Endodermal cell (in vitro differentiated cells): ENCODE results near the gene BET1. TPM values are rescaled to one million over a fixed set of nuclear protein-coding genes. Genes with fewer than 3 reads are reported as not detected.

Experiments used
- DNase-seq: peaks from one replicate; pipeline ENCODE4 v3.0.0-alpha.2; 2017
- H3K27ac ChIP-seq: 2 replicates; pipeline ENCODE4 v1.5.1; 2013; ENCODE audit warnings: mild to moderate bottlenecking, low read depth, low read length, moderate library complexity
- H3K27me3 ChIP-seq: 2 replicates; pipeline ENCODE4 v1.6.1; 2013; ENCODE audit warnings: mild to moderate bottlenecking, low read length, moderate library complexity; ENCODE audit not compliant: insufficient read depth, control insufficient read depth, poor library complexity, severe bottlenecking
- H3K36me3 ChIP-seq: 2 replicates; pipeline ENCODE4 v1.7.0; 2013; ENCODE audit warnings: mild to moderate bottlenecking, low read length, moderate library complexity; ENCODE audit not compliant: control insufficient read depth, insufficient read depth
- H3K4me1 ChIP-seq: one replicate; pipeline ENCODE4 v1.7.0; 2013; ENCODE audit warnings: low read length; ENCODE audit not compliant: control insufficient read depth, insufficient read depth
- H3K4me3 ChIP-seq: 2 replicates; pipeline ENCODE4 v1.5.1; 2013; ENCODE audit warnings: mild to moderate bottlenecking, low read length, moderate library complexity
- H3K9ac ChIP-seq: 2 replicates; pipeline ENCODE4 v1.6.1; 2013; ENCODE audit warnings: mild to moderate bottlenecking, low read length, moderate library complexity; ENCODE audit not compliant: poor library complexity, severe bottlenecking; ENCODE audit errors: extremely low read depth
- H3K9me3 ChIP-seq: 2 replicates; pipeline ENCODE4 v1.6.1; 2013; ENCODE audit warnings: mild to moderate bottlenecking, low read length, moderate library complexity; ENCODE audit not compliant: control insufficient read depth
- H3K27ac Mint-ChIP-seq: 2 replicates; pipeline ENCODE4 v1.8.0; 2020; ENCODE audit warnings: mixed read lengths
- H3K27me3 Mint-ChIP-seq: 2 replicates; pipeline ENCODE4 v1.8.0; 2021; ENCODE audit warnings: mild to moderate bottlenecking, mixed read lengths; ENCODE audit not compliant: insufficient read depth
- H3K36me3 Mint-ChIP-seq: 2 replicates; pipeline ENCODE4 v1.8.0; 2020; ENCODE audit warnings: low read depth, mixed read lengths
- H3K4me1 Mint-ChIP-seq: 2 replicates; pipeline ENCODE4 v1.8.0; 2020; ENCODE audit warnings: mixed read lengths
- H3K4me3 Mint-ChIP-seq: 2 replicates; pipeline ENCODE4 v1.8.0; 2020; ENCODE audit warnings: mild to moderate bottlenecking, moderate library complexity, mixed read lengths
- H3K9me3 Mint-ChIP-seq: 2 replicates; pipeline ENCODE4 v1.8.0; 2020; ENCODE audit warnings: mild to moderate bottlenecking, mixed read lengths
- CTCF ChIP-seq: fragments of 200-600 bp; sonication (generic); conservative IDR thresholded peaks from 2 replicates; pipeline ENCODE4 v1.5.0; 2021; ENCODE audit warnings: antibody characterized with exemption, mild to moderate bottlenecking
- WGBS, 2 experiments: methylation state at CpG; one replicate each; pipeline versions ENCODE4 v1.1.5 to v1.1.7; 2013; ENCODE audit warnings: missing lambda C conversion rate in 2 of 2, mixed read lengths in 1 of 2; ENCODE audit not compliant: insufficient coverage in 1 of 2, insufficient read length in 1 of 2; 5-methylcytosine and 5-hydroxymethylcytosine counted together
- total RNA-seq, 2 donors: library from RNA; stranded (reverse); fragmentation: NEBNext Ultra II Directional in 1 of 2; extraction: Animal tissue kit (Norgen Biotek cat#: 25700) in 1 of 2; gene quantifications; 2 replicates in 1 of 2; 3 replicates in 1 of 2; pipeline ENCODE4 v1.2.1, GENCODE V29; 2021

BET1 gene
- total RNA-seq, 2 donors from 2014 or later: 27.6 to 36.3 TPM

GRCh38 chr7:93958651-93959050, 45.5 kb downstream of the BET1 start:
- no peaks in the 10 kb centered on the region for H3K4me1 Mint-ChIP-seq
- no peaks in the 10 kb centered on the region for H3K36me3 Mint-ChIP-seq
- no peaks in the 10 kb centered on the region for H3K9me3 Mint-ChIP-seq
- Histone ChIP-seq H3K36me3 (no peaks in the 10 kb centered on the region), H3K4me3 (no peak overlapping the region), H3K9ac (no peak overlapping the region), H3K4me1 (no peaks in the 10 kb centered on the region), H3K27me3 (no peaks in the 10 kb centered on the region), H3K9me3 (no peaks in the 10 kb centered on the region), H3K27ac (no peak overlapping the region)
- no peak for DNase-seq
- H3K27ac Mint-ChIP-seq: no peak overlapping the region
- H3K4me3 Mint-ChIP-seq: no peak overlapping the region
- no peaks in the 10 kb centered on the region for H3K27me3 Mint-ChIP-seq
- WGBS, 2 experiments: 97 to 100% methylated on average over 2 to 3 of the region's 3 CpGs
- no peak for TF ChIP-seq CTCF

- no peak for TF ChIP-seq CTCF
- Mint-ChIP-seq H3K9me3 (no peaks in the 10 kb centered on the region), H3K27me3 (no peaks in the 10 kb centered on the region), H3K4me3 (no peak overlapping the region), H3K27ac (no peak overlapping the region), H3K4me1 (no peaks in the 10 kb centered on the region), H3K36me3 (no peaks in the 10 kb centered on the region)
- Histone ChIP-seq H3K4me1 (no peaks in the 10 kb centered on the region), H3K36me3 (no peaks in the 10 kb centered on the region), H3K27ac (no peak overlapping the region), H3K27me3 (no peaks in the 10 kb centered on the region), H3K9ac (no peak overlapping the region), H3K9me3 (no peaks in the 10 kb centered on the region), H3K4me3 (no peak overlapping the region)
- no peak for DNase-seq
- WGBS, 2 experiments: 71 to 97% methylated on average over 2 to 3 of the region's 3 CpGs
These were observed 45.9 kb downstream of the BET1 start for GRCh38 chr7:93958216-93958615.

GRCh38 chr7:93957767-93958166, 46.4 kb downstream of the BET1 start:
- Histone ChIP-seq H3K9me3 (no peaks in the 10 kb centered on the region), H3K4me3 (no peak overlapping the region), H3K27me3 (no peaks in the 10 kb centered on the region), H3K27ac (no peak overlapping the region), H3K4me1 (no peaks in the 10 kb centered on the region), H3K36me3 (no peaks in the 10 kb centered on the region), H3K9ac (no peak overlapping the region)
- no peak for TF ChIP-seq CTCF
- no peak overlapping the region for H3K27ac Mint-ChIP-seq
- H3K9me3 Mint-ChIP-seq: no peaks in the 10 kb centered on the region
- no peak overlapping the region for H3K4me3 Mint-ChIP-seq
- 100% methylated on average over 1 of the region's 1 CpG; no CpG with 5 or more reads in 1 of the 2 experiments for WGBS, 2 experiments
- H3K27me3 Mint-ChIP-seq: no peaks in the 10 kb centered on the region
- no peaks in the 10 kb centered on the region for H3K36me3 Mint-ChIP-seq
- no peaks in the 10 kb centered on the region for H3K4me1 Mint-ChIP-seq
- DNase-seq: no peak
